HG02973 (cell line): ENCODE data around the gene ZNF575.
"Not testable (repeated sequence)": the region's sequence is repeated elsewhere in the genome, so short reads cannot be mapped to it uniquely, and the experiment has no call there.

Source experiments
- ATAC-seq: cut with Tn5 transposase; IDR thresholded peaks from one replicate; pipeline ENCODE4 v1.9.1; 2021; ENCODE audit warnings: moderate library complexity; ENCODE audit not compliant: unreplicated experiment

ZNF575 gene

GRCh38 chr19:43510713-43511112, 22.3 kb upstream of the ZNF575 start:
- ATAC-seq = no peak

- ATAC-seq = no peak
These were observed 21.7 kb upstream of the ZNF575 start for GRCh38 chr19:43511324-43511723.

GRCh38 chr19:43512399-43512798, 20.6 kb upstream of the ZNF575 start:
- not testable (repeated sequence) for ATAC-seq

GRCh38 chr19:43518051-43518450, 14.9 kb upstream of the ZNF575 start:
- no peak for ATAC-seq

GRCh38 chr19:43519436-43520088, 13.4 kb upstream of the ZNF575 start:
- no peak for ATAC-seq

- no peak for ATAC-seq
These were observed 10.1 kb upstream of the ZNF575 start for GRCh38 chr19:43522929-43523328.

GRCh38 chr19:43523696-43524095, 9.3 kb upstream of the ZNF575 start:
- ATAC-seq = not testable (repeated sequence)

- ATAC-seq = no peak
These were observed 7.8 kb upstream of the ZNF575 start for GRCh38 chr19:43524922-43525835.

- ATAC-seq = no peak
These were observed 6.9 kb upstream of the ZNF575 start for GRCh38 chr19:43525836-43526771.

- no peak for ATAC-seq
These were observed 5.8 kb upstream of the ZNF575 start, which contains the start of gene ETHE1 for GRCh38 chr19:43526884-43527859. Gene ETHE1 (minus strand): TSS chr19:43527201. CDS start chr19:43527177, 24 bp downstream.

- no peak for ATAC-seq
These were observed 4.9 kb upstream of the ZNF575 start for GRCh38 chr19:43527860-43528622.

- ATAC-seq = no peak
These were observed 422 bp upstream of the ZNF575 start for GRCh38 chr19:43532571-43532961.

- ATAC-seq = peak; percentile 58
These were observed 737 bp downstream of the ZNF575 start for GRCh38 chr19:43533546-43534304.

- ATAC-seq = no peak
These were observed 1.4 kb downstream of the ZNF575 start for GRCh38 chr19:43534305-43534815.

- ATAC-seq = no peak
These were observed 2.1 kb downstream of the ZNF575 start for GRCh38 chr19:43534816-43535761.

- ATAC-seq = no peak
These were observed 5.9 kb downstream of the ZNF575 start for GRCh38 chr19:43538922-43539321.

- no peak for ATAC-seq
These were observed 7.4 kb downstream of the ZNF575 start for GRCh38 chr19:43540381-43540780.
